ENCODE measurements around the gene HIPK2. TPM values are rescaled to one million over a fixed set of nuclear protein-coding genes. Genes with fewer than 3 reads are reported as not detected.

Gene HIPK2
- total RNA-seq, 2 donors from 2014 or later, result 22.1 to 26.4 TPM

DNA sequence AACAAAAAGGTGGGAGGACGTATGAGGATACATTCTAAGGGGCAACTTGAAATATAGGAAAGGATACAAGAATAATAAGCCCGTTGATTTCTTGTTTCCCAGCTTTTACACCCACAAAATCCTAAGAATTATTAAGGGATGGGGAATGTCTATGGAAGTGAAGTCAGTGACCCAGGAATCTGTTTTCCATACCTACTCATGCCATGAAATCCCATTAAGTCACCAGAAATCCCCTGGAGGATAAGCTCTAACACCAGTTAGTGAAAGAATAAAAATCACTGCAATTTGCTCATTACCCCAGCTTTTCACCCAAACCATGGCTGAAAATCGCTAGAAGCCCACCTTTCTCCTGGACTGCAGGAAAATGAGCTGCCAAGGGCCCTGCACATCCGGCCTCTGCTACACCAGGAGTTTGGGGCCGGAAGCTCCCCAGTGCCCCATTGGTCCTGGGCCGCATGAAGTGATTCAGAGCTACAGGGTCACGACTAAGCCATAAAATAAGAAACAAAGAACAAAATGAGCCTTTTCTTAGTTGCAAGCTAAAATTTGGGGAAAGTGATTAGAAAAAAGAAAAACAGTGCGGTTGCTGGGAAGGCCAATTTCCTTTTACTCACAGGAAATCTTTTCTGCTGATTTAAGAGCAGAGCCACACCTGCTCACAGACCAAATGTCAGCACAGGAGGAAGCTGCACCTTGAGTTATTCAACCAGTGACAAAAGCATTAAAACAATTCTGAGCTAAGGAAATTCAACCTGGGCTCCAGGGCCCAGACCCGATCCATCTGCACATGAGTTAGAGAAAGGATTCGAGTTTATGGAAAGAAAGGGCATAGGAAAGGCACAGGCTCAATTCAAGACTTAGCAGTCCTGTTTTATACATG lies 40.3 kb downstream of the HIPK2 start:
- ATAC-seq (no peak), DNase-seq (no peak)
- TF ChIP-seq POLR2A (IDR thresholded peaks at IDR 0.05), result no peak
- H3K9me3 ChIP-seq, result no peaks in the 10 kb centered on the region
- H3K4me3 ChIP-seq, result no peak overlapping the region
- peak overlapping the region in 2 of 4 donors; percentile 2 to 32 for H3K27ac ChIP-seq
- H3K27me3 ChIP-seq, result no peaks in the 10 kb centered on the region
- H3K4me1 ChIP-seq, result peaks cover 58% of the 10 kb centered on the region
- no peaks in the 10 kb centered on the region for H3K36me3 ChIP-seq (replicated peaks in 1 of 2; ENCODE audit: insufficient read depth in 1 of 2, low read depth in 2 of 2)
- 80 to 87% methylated on average over 10 of the region's 10 CpGs for WGBS, 2 donors
- intact Hi-C loops (cut with DNase I), result no loop called here

DNA sequence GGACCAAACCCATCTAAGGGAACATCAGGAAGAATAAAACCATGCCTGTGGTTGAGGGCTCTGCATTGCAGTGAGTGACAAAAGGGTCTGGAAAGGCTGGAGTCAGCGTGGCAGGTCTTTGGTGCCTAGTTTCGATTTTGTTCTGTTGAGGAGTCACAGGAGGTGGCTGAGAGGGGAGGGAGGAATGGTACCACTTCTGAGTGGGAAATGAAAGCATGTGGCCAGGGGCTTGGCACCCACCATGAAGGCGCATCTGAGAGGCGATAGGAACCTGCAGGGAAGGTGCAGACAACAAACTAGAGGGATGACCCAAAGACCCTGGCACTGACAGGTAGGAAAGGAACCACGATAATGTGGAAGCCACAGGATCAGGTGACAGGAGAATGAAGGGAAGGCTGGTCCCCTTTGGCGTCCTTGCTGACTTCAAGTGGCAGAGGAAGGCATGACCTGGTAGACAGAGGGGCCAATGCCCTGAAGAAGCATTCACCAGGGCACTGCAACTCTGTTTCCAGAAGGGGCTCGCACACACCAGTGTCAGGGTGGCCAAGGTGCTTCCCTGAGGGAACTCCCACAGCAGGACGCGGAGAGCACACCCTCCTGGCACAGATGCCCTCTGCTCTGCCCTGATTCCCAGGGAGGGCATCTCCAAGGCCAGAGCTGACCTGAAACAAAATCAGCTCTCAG lies 41.7 kb downstream of the HIPK2 start:
- no peak for TF ChIP-seq POLR2A (IDR thresholded peaks at IDR 0.05)
- TF ChIP-seq, protein P1, sequence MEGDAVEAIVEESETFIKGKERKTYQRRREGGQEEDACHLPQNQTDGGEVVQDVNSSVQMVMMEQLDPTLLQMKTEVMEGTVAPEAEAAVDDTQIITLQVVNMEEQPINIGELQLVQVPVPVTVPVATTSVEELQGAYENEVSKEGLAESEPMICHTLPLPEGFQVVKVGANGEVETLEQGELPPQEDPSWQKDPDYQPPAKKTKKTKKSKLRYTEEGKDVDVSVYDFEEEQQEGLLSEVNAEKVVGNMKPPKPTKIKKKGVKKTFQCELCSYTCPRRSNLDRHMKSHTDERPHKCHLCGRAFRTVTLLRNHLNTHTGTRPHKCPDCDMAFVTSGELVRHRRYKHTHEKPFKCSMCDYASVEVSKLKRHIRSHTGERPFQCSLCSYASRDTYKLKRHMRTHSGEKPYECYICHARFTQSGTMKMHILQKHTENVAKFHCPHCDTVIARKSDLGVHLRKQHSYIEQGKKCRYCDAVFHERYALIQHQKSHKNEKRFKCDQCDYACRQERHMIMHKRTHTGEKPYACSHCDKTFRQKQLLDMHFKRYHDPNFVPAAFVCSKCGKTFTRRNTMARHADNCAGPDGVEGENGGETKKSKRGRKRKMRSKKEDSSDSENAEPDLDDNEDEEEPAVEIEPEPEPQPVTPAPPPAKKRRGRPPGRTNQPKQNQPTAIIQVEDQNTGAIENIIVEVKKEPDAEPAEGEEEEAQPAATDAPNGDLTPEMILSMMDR (IDR thresholded peaks at IDR 0.05), result no peak
- H3K4me1 ChIP-seq, result peaks cover 60% of the 10 kb centered on the region
- H3K9me3 ChIP-seq, result no peaks in the 10 kb centered on the region
- H3K27ac ChIP-seq, result no peak overlapping the region
- 87% methylated on average over 6 to 9 of the region's 9 CpGs for WGBS, 2 donors
- no peak overlapping the region for H3K4me3 ChIP-seq
- no peak for DNase-seq
- ATAC-seq, result no peak
- no peaks in the 10 kb centered on the region for H3K27me3 ChIP-seq
- no peaks in the 10 kb centered on the region for H3K36me3 ChIP-seq (replicated peaks in 1 of 2; ENCODE audit: insufficient read depth in 1 of 2, low read depth in 2 of 2)
- intact Hi-C loops (cut with DNase I), result no loop called here

GRCh38 chr7:139735466-139735865 lies 42.3 kb downstream of the HIPK2 start:
- Histone ChIP-seq H3K9me3 (no peaks in the 10 kb centered on the region), H3K4me1 (peaks cover 60% of the 10 kb centered on the region), H3K4me3 (no peak overlapping the region), H3K27ac (no peak overlapping the region), H3K27me3 (no peaks in the 10 kb centered on the region), H3K36me3 (replicated peaks in 1 of 2; ENCODE audit: insufficient read depth in 1 of 2, low read depth in 2 of 2) (no peaks in the 10 kb centered on the region)
- TF ChIP-seq POLR2A (IDR thresholded peaks at IDR 0.05), result no peak
- TF ChIP-seq, protein P1 (IDR thresholded peaks at IDR 0.05), result no peak
- 80 to 91% methylated on average over 7 of the region's 7 CpGs for WGBS, 2 donors
- intact Hi-C loops (cut with DNase I), result no loop called here
- ATAC-seq, result no peak
- DNase-seq, result no peak

DNA sequence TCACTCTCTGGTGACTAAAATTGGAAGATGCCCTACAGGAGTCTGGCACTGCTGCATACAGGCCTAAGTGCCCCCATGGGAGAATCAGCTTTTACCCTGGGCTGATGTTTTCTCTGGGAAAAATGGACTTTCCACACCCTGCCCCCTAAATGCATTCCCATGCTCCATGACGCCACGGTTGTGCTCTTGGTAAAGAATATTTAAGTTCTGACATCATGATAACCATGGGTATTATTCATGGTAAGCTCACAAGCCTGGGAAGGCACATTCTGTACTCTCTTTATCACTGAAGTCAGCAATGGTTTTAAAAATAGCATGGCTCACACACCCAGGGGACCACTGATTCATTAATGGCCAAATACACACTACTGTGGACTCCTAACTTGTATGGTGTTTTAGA lies 43.4 kb downstream of the HIPK2 start:
- peak in 3 of 4 donors; percentile 41 to 63 (median 42) for DNase-seq
- Histone ChIP-seq H3K27ac (peak overlapping the region in 2 of 4 donors; percentile 46 to 85), H3K27me3 (no peaks in the 10 kb centered on the region), H3K4me1 (peaks cover 58% of the 10 kb centered on the region), H3K36me3 (replicated peaks in 1 of 2; ENCODE audit: insufficient read depth in 1 of 2, low read depth in 2 of 2) (no peaks in the 10 kb centered on the region), H3K9me3 (no peaks in the 10 kb centered on the region), H3K4me3 (no peak overlapping the region)
- TF ChIP-seq, protein P1 (IDR thresholded peaks at IDR 0.05), result no peak
- TF ChIP-seq POLR2A (IDR thresholded peaks at IDR 0.05), result no peak
- peak; percentile 49 for ATAC-seq
- intact Hi-C loops (cut with DNase I), result no loop called here
- 56% methylated on average over 2 of the region's 2 CpGs for WGBS, 2 donors

GRCh38 chr7:139733751-139734150 lies 44.0 kb downstream of the HIPK2 start:
- intact Hi-C loops (cut with DNase I), result no loop called here
- 89 to 91% methylated on average over 7 of the region's 7 CpGs for WGBS, 2 donors
- Histone ChIP-seq H3K4me1 (peaks cover 58% of the 10 kb centered on the region), H3K36me3 (replicated peaks in 1 of 2; ENCODE audit: insufficient read depth in 1 of 2, low read depth in 2 of 2) (no peaks in the 10 kb centered on the region), H3K4me3 (no peak overlapping the region), H3K27me3 (no peaks in the 10 kb centered on the region), H3K9me3 (no peaks in the 10 kb centered on the region), H3K27ac (peak overlapping the region in 2 of 4 donors; percentile 38 to 85)
- no peak for TF ChIP-seq POLR2A (IDR thresholded peaks at IDR 0.05)
- TF ChIP-seq, protein P1 (IDR thresholded peaks at IDR 0.05), result no peak
- no peak for ATAC-seq
- no peak for DNase-seq

All from body of pancreas (tissue), 4 donors.